ENCODE results near the gene HDAC1.

GRCh38 chr1:32250893-32251716 lies 40.8 kb upstream of the HDAC1 start, which contains the start of gene LCK:
- TF ChIP-seq ZNF274 (IDR thresholded peaks at IDR 0.05; ENCODE audit: low read depth, low read length): no peak
- no peak for TF ChIP-seq SUZ12 (IDR thresholded peaks at IDR 0.05; ENCODE audit: extremely low read depth, insufficient read depth, insufficient read length)

Measured in NT2/D1 (cell line).